ENCODE measurements around the gene L2HGDH. TPM values are rescaled to one million over a fixed set of nuclear protein-coding genes. Genes with fewer than 3 reads are reported as not detected.

The L2HGDH gene
- total RNA-seq, 4 donors from 2014 or later: 8.9 to 18.2 (median 11.6) TPM

DNA sequence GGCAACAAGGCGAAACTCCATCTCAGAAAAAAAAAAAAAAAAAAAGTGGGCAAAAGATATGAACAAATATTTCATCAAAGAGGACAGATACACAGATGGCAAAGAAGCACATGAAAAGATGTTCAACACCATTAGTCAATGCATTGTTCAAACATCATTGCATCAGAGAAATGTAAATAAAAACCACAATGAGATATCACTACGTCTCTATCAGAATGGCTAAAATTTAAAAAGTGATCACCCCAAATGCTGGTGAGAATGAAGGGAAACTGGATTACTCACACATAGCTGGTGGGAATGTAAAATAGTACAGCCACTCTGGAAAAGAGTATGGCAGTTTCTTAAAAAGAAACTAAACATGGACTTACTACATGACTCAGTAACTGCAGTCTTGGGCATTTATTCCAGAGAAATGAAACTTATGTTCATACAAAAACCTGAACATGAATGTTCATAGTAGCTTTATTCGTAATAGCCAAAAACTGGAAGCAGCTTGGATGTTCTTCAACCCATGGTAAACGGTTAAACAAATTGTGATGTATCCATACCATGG, 3.6 kb downstream of the L2HGDH start:
- intact Hi-C loops (cut with DNase I; ENCODE audit: low total_unique reads): no loop called here
- no peak for DNase-seq (ENCODE audit: low spot score in 2 of 2)
- H3K4me3 ChIP-seq (ENCODE audit: low read depth, poor library complexity, severe bottlenecking): no peak overlapping the region
- 89 to 92% methylated on average over 4 of the region's 4 CpGs for WGBS, 2 donors
- TF ChIP-seq, protein P1, sequence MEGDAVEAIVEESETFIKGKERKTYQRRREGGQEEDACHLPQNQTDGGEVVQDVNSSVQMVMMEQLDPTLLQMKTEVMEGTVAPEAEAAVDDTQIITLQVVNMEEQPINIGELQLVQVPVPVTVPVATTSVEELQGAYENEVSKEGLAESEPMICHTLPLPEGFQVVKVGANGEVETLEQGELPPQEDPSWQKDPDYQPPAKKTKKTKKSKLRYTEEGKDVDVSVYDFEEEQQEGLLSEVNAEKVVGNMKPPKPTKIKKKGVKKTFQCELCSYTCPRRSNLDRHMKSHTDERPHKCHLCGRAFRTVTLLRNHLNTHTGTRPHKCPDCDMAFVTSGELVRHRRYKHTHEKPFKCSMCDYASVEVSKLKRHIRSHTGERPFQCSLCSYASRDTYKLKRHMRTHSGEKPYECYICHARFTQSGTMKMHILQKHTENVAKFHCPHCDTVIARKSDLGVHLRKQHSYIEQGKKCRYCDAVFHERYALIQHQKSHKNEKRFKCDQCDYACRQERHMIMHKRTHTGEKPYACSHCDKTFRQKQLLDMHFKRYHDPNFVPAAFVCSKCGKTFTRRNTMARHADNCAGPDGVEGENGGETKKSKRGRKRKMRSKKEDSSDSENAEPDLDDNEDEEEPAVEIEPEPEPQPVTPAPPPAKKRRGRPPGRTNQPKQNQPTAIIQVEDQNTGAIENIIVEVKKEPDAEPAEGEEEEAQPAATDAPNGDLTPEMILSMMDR (IDR thresholded peaks at IDR 0.05): no peak

DNA sequence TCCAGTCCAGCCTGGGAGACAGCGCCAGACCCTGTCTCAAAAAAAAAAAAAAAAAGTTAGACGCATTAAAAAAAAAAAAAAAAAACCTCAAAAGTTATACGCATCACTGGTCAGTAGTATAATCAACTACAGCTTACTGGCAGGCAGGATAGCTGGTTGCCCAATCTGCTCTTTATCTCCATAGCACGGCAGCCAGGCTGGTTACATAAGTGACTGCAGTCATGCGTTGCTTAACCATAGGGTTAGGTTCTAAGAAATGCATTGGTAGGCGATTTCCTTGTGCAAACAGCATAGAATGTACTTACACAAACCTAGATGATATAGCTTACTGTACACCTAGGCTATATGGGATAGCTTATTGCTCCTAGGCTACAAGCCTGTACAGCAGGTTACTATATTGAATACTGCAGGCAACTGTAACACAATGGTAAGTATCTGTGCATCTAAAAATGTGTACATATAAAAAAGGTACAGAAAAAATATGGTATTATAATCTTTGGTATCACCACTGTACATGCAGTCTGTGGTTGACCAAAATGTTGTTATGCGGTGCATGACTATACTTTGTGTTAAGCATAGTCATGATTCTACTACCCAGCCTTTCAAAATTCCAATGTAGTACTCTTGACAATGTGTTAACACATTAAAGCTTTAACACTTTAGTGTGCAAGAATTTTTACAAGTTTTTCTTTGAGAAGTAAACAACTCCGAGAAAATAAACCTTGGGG, 8.1 kb downstream of the L2HGDH start:
- TF ChIP-seq, protein P1 (IDR thresholded peaks at IDR 0.05): no peak
- TF ChIP-seq POLR2A (IDR thresholded peaks at IDR 0.05): no peak
- DNase-seq (ENCODE audit: low spot score in 2 of 2): no peak
- no peak overlapping the region for H3K4me3 ChIP-seq (ENCODE audit: low read depth, poor library complexity, severe bottlenecking)
- intact Hi-C loops (cut with DNase I; ENCODE audit: low total_unique reads): no loop called here
- WGBS, 2 donors: 73 to 81% methylated on average over 8 of the region's 8 CpGs

DNA sequence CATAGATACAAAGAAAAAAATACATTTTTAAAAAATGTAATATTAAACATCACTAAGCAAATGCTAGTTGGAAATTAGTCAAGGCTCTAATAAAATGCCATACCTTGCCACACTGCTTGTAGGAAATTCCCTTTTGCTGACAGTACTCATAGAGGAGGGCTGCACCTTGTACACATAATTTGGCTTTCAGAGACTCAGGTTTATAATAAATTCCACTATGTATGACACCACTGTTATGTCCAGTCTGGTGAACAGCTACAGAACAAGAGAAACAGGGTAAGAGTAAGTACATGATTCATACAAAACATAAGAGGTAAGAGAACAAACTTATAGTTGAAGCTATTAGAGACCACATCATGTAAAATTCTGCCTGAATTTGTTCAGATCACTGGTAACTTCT, 10.1 kb downstream of the L2HGDH start:
- no peak overlapping the region for H3K4me3 ChIP-seq (ENCODE audit: low read depth, poor library complexity, severe bottlenecking)
- DNase-seq (ENCODE audit: low spot score in 2 of 2): no peak
- TF ChIP-seq POLR2A (IDR thresholded peaks at IDR 0.05): no peak
- intact Hi-C loops (cut with DNase I; ENCODE audit: low total_unique reads): no loop called here

DNA sequence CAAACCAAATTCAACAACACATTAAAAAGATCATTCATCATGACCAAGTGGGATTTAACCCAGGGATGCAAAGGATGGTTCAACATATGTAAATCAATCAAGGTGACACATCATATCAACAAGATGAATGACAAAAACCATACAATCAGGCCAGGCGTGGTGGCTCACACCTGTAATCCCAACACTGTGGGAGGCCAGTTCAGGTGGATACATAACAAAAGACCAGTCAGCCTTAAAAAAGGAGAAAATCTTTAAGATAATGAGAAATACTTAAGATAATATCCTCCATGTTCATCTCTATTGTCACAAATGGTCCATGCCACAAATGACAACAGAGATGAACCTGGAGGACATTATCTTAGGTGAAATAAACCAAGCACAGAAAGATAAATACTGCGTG, 12.4 kb downstream of the L2HGDH start:
- no peak for DNase-seq (ENCODE audit: low spot score in 2 of 2)
- no peak overlapping the region for H3K4me3 ChIP-seq (ENCODE audit: low read depth, poor library complexity, severe bottlenecking)
- TF ChIP-seq, protein P1 (IDR thresholded peaks at IDR 0.05): no peak
- no peak for TF ChIP-seq POLR2A (IDR thresholded peaks at IDR 0.05)
- whole genome bisulfite sequencing, 2 donors: 98 to 100% methylated on average over 2 of the region's 2 CpGs
- intact Hi-C loops (cut with DNase I; ENCODE audit: low total_unique reads): no loop called here

DNA sequence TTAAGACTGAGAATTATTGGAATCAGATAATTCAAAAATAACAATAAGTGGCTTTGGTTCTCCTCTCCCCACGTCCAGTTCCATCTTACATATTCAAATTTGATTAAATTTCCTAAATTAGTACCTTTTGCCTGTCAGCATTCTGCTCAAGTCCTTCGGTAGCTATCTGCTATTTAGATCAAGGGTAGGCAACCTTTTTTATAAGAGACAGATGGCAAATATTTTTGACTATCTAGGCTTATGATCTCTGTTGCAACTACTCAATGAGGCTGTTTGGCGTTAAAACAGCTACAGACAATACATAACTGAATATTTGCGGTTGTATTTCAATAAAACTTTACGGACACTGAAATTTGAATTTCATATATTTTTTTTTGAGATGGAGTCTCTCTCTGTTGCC, 21.7 kb downstream of the L2HGDH start:
- WGBS, 2 donors: 74 to 86% methylated on average over 5 of the region's 5 CpGs
- intact Hi-C loops (cut with DNase I; ENCODE audit: low total_unique reads): no loop called here
- no peak for DNase-seq (ENCODE audit: low spot score in 2 of 2)
- no peak overlapping the region for H3K4me3 ChIP-seq (ENCODE audit: low read depth, poor library complexity, severe bottlenecking)
- TF ChIP-seq, protein P1 (IDR thresholded peaks at IDR 0.05): no peak
- TF ChIP-seq POLR2A (IDR thresholded peaks at IDR 0.05): no peak

DNA sequence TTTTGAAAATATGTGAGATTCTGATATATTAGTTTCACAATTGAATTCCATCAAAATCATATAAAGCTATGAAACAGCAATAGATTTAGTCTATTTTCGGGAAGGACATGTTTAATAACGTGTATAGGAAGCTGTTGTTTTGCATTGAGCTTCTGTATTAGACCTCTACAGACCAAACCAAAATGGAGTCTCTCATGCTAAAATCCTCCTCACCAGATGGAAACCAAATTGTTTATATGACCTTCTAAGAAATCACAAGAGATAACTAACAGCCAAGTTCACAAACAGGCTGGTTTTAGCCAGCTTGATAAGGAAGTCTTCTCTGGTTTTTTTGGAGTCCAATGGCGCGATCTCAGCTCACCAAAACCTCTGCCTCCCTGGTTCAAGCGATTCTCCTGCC, 23.9 kb downstream of the L2HGDH start:
- no peak overlapping the region for H3K4me3 ChIP-seq (ENCODE audit: low read depth, poor library complexity, severe bottlenecking)
- TF ChIP-seq, protein P1 (IDR thresholded peaks at IDR 0.05): no peak
- no peak for TF ChIP-seq POLR2A (IDR thresholded peaks at IDR 0.05)
- intact Hi-C loops (cut with DNase I; ENCODE audit: low total_unique reads): no loop called here
- WGBS, 2 donors: 95 to 96% methylated on average over 5 of the region's 5 CpGs
- DNase-seq (ENCODE audit: low spot score in 2 of 2): no peak
